ENCODE results near the gene EFCAB7.

DNA sequence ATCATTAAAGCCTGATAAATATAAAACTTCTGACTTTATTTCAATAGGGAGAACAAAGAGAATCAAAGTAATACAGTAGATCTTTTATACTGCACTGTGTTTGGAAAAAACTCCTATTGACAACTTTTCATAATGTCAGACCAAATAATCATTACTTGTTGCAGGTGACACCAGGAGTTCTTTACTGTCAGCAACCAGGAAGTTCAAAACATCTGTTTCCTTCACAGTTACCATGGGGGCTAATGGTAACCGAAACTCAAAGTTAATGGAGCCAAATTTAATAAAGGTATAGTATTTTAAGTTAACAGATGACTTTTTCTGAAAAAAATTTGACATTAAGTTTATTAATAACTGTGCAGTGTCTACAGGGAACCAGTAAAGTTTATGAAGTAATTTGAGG, 10.6 kb downstream of the EFCAB7 start:
- TF ChIP-seq, protein P1, sequence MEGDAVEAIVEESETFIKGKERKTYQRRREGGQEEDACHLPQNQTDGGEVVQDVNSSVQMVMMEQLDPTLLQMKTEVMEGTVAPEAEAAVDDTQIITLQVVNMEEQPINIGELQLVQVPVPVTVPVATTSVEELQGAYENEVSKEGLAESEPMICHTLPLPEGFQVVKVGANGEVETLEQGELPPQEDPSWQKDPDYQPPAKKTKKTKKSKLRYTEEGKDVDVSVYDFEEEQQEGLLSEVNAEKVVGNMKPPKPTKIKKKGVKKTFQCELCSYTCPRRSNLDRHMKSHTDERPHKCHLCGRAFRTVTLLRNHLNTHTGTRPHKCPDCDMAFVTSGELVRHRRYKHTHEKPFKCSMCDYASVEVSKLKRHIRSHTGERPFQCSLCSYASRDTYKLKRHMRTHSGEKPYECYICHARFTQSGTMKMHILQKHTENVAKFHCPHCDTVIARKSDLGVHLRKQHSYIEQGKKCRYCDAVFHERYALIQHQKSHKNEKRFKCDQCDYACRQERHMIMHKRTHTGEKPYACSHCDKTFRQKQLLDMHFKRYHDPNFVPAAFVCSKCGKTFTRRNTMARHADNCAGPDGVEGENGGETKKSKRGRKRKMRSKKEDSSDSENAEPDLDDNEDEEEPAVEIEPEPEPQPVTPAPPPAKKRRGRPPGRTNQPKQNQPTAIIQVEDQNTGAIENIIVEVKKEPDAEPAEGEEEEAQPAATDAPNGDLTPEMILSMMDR (IDR thresholded peaks at IDR 0.05) = no peak
- TF ChIP-seq EP300 (IDR thresholded peaks at IDR 0.05) = no peak

Measured in ovary (tissue), 3 donors.